ENCODE data around the gene SRM.
"Not testable (repeated sequence)": the region's sequence is repeated elsewhere in the genome, so short reads cannot be mapped to it uniquely, and the experiment has no call there.

Gene SRM

DNA sequence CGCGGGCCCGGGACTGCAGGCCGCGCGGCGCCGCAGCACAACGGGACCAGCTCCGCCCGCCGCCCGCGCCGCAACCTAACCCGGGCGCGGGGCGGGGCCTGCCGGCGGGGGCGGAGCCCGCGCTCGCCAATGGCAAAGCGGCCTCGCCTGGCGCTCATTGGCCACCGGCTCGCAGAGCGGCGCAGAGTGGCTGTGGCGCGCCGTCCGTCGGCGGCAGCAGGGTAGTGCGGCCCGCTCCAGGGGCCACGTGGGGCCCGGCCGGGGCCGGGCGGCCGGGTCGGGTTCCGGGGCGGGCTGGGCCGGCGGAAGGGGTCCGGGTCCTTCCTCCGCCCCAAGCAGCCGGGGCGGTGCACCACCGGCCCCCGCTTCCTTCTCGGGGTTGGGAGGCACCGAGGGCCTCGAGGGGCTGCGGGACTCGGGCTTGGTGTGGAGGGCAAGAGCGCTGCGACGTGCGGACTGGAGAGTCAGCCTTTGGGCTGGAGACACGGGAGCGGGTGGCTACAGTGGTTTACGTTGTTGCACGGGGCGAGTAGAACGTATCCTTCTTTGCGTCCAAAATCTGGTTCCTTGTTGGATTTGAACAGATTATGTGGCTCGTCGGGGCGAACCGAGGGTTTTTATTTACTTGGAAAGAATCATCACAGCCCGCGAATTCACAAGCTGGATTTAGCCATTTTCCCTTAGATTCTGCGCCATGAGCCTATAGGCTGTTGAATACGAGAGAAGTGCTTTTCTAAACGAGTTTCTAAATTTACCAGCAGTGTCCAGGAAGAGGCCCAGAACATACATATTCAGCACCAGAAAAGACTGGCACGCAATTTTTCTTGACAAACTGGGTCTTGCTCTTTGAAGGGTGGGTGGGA lies at the start of gene SRM:
Gene SRM (minus strand): TSS at position 51 of the 863 bp plus-strand sequence. CDS start 75 bp downstream, outside the sequence.
- DNase-seq = peak; percentile 92 to 95 (median 94)

GRCh38 chr1:11109047-11109760 lies 49.4 kb upstream of the SRM start:
- DNase-seq = no peak

- no peak for DNase-seq
These were observed 47.8 kb upstream of the SRM start for GRCh38 chr1:11107599-11107998.

- no peak for DNase-seq
These were observed 45.8 kb upstream of the SRM start for GRCh38 chr1:11105586-11105985.

- DNase-seq = no peak
These were observed 41.5 kb upstream of the SRM start for GRCh38 chr1:11101347-11101746.

GRCh38 chr1:11100806-11101205 lies 41.0 kb upstream of the SRM start:
- not testable (repeated sequence) for DNase-seq

DNA sequence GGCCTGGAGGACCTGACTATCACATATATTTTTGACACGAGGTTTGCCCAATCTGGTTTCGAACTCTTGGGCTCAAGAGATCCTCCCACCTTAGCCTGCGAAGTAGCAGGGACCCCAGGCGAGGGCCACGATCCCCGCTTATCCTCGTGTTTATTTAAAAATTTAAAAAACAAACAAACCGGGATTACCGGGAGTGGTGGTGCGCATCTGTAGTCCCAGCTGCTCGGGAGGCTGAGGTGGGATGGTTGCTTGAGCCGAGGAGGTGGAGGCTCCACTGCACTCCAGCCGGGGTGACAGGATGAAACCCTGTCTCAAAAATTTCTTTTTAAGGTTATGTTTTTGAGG lies 40.3 kb upstream of the SRM start:
- no peak for DNase-seq

DNA sequence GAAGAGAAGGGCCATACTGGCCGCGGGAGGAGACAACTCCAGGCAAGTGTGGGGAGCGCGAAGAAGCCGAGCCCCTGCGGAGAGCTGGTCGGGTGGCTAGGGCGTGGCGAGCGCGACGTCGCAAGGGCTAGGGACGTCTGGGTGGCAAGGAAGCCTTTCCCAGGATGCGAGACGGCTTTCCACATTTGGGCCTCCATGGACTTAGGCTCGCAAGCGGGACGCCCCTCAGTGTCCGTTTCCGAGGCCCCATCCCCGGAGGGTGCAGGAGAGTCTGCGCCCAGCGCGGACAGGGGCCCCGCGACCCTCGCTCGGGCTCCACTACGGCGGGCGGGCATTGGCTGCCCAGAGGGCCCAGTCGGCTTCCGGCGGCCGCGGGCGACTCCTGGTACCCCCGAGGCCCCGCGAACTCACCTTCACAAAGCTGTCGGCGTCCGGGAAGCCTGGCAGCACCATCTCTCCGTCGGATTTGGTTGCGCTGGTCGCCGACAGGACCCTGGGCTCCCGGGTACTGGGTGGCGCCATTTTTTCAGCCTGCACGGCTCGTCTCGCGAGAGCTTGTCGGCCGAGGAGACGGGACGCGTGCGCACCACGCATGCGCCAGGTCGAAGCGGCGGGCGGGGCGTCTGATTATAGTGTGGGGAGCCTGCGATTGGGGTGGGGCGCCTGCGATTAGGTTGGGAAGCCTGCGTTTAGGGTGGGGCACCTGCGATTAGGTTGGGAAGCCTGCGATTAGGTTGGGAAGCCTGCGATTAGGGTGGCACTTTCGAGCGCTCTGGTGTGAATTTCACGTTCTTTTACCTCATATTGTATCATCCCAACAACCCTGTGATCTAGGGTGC lies 39.7 kb upstream of the SRM start, which contains the start of gene EXOSC10:
Gene EXOSC10 (minus strand): TSS at position 560 of the 839 bp plus-strand sequence. CDS start 38 bp downstream, at position 522.
- DNase-seq = peak; percentile 89 to 95 (median 93)

GRCh38 chr1:11098931-11099309 lies 39.1 kb upstream of the SRM start:
- DNase-seq = peak in 1 of 3 experiments; percentile 47

GRCh38 chr1:11083784-11084183 lies 24.0 kb upstream of the SRM start:
- not testable (repeated sequence) for DNase-seq

DNA sequence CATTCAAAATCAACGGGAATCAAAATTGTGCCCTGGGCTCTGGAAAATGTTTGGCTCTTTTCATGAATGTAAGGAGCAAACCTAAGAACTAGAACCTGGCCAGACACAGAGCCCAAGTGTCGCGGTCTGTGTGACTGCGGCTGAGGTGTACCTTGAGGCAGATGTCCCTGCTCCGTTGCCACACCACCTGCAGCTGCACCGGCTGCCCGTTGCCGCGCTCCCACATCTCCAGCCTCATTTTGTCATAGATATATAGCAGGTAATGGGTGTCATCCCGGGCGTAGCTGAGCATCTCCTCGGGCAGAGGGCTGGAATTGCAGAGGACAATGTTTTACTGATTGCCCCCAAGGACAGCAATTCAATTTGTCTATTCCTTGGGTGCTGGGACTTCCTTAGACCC lies 21.1 kb upstream of the SRM start:
- DNase-seq = no peak

DNA sequence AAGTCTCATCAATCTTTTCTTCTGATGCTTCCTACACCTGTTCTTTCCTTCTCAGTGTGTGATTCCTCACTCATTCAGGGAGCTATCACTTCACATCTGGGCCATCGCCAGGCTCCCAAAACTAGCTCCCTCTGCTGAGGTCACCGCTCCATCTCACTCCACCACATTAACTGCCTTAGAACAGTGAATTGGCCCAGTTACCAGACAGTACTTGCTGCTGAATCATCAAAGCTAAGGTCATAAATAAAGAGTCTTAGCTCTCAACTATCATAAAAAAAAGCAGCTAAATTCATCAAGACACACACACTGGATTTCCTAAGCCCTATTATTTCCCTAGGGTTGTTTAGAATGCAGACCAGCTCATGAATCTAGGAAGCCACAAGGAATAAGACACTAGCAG lies 18.8 kb upstream of the SRM start:
- no peak for DNase-seq

- not testable (repeated sequence) for DNase-seq
These were observed 13.6 kb upstream of the SRM start for GRCh38 chr1:11073398-11073797.

- DNase-seq = peak; percentile 74 to 91 (median 90)
These were observed 12.5 kb upstream of the SRM start for GRCh38 chr1:11072216-11072917.

DNA sequence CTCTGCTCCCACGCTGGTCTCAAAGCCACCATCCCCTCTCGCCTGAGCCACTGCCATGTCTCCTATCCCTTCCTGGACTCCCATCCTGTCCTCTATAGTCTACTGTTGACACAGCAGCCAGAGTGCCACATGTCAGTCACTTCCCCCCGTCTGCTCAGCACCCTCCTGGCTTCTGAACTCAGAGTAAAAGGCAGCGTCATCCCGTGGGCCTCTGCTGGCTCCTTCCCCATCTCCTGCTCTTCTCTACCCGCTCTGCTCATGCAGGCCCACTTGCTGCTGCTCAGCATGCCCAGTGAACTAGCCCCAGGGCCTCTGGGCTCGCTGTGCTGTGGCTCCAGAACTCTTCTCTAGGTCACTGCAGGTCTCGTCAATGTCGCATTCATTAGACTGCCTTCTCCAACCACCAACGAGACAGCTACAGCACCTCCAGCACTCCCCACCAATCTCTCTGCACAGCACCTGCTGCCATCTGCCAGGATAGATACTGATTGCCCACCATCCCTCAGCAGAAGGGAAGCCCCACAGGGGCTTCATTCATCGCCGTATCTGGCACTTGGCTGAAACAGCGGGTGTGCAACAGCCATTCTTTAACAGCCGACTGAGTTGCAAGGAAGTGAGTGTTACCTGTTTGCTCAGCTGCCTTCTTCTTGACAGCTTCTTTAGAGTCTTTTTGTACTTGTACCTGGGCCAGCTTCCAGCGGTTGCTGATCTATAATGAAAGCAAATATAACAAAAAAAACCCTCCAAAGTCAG lies 11.8 kb upstream of the SRM start:
- peak; percentile 75 to 90 (median 90) for DNase-seq

- no peak for DNase-seq
These were observed 11.1 kb upstream of the SRM start for GRCh38 chr1:11070876-11071275.

- DNase-seq = no peak
These were observed 9.0 kb upstream of the SRM start for GRCh38 chr1:11068600-11069473.

DNA sequence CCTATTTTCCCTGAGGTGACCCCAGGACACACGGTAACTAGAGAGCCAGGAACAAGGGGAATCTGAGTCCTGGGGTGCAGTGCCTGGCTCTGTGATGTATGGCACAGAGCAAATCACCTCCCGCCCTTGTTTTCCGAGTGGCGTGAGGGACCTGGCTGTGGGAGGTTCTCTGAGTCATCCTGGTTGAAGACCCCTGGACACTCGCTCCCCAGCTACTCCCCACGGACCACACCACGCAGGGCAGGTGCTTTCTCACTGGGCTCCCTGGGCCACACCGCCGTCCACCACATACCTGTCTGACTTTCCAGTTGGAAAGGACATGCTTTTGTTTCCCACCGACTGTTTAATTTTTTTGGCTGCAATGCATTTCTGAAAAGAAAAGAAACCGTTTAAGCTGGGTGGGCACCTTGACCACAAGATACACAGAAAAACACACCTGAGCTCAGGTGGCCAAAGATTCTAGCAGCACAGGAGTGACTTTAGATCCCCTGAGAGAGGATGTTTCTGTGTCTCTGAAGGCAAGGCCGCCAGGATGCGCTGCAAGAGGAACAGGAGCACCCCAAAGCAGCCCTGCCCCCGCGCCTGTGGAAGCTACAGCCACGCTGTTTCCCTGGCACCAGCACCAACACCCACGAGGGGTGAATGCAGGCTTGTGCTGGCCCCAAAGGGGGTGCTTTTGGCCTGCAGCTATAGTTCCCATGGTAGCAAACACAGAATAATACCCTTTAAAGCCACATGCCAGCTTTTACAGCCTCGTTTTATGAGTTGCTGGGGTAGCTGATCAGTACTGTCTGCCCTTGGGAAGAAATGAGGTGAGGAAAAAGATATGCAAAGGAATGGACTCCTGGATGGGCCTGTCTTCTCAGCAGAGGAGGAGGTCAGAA lies 8.1 kb upstream of the SRM start:
- no peak for DNase-seq

DNA sequence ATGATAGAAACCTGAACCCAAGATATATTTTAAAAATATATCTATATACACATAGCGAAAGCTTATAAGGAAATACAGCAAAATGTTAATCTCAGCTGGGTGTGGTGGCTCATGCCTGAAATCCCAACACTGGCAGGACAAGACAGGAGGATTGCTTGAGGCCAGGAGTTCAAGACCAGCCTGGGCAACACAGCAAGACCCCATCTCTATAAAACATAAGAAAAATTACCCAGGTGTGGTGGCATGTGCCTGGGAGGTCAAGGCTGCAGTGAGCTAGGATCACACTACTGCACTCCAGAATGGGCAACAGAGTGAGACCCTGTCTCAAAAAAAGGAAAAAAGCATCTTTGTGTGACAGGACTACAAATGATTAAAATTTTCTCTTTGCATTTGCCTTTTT lies 6.0 kb upstream of the SRM start:
- no peak for DNase-seq

GRCh38 chr1:11064942-11065341 lies 5.1 kb upstream of the SRM start:
- no peak for DNase-seq

Measured in NCI-H1417 (cell line).